PC-3 (cell line): ENCODE measurements around the gene P4HB.

Experiments
- CTCF ChIP-seq: fragments of 300-600 bp; sonication (generic); conservative IDR thresholded peaks from 2 replicates; pipeline ENCODE4 v1.5.1; 2017; ENCODE audit warnings: antibody characterized with exemption, low read depth, mild to moderate bottlenecking, low read length
- EZH2 ChIP-seq: fragments of 300-600 bp; sonication (generic); IDR thresholded peaks from one replicate; pipeline ENCODE4 v1.6.1; 2017; ENCODE audit warnings: antibody characterized with exemption, mild to moderate bottlenecking, low read length; ENCODE audit not compliant: unreplicated experiment

- TF ChIP-seq EZH2, result no peak
- TF ChIP-seq CTCF, result no peak
Measured at GRCh38 chr17:81868674-81869220, 8.4 kb upstream of the P4HB start.
